Measurements from ENCODE around the gene CLEC17A. TPM values are rescaled to one million over a fixed set of nuclear protein-coding genes. Genes with fewer than 3 reads are reported as not detected.

Gene CLEC17A
- total and polyA plus RNA-seq, 12 donors: 0.12 TPM; not detected in 11

GRCh38 chr19:14542711-14543328 lies 40.1 kb upstream of the CLEC17A start:
- DNase-seq: peak in 1 of 2 donors; percentile 41
- Histone ChIP-seq H3K27ac (peak overlapping the region; percentile 14 to 72 (median 51)), H3K9me3 (no peaks in the 10 kb centered on the region), H3K27me3 (no peaks in the 10 kb centered on the region), H3K36me3 (peaks cover 0 to 12% (median 0%) of the 10 kb centered on the region in 9 donors), H3K4me1 (peaks cover 0 to 44% (median 22%) of the 10 kb centered on the region in 9 donors), H3K4me3 (no peak overlapping the region)
- 38 to 46% methylated on average over 7 of the region's 7 CpGs for WGBS, 2 donors
- intact Hi-C loops (cut with DNase I): no loop called here
- ATAC-seq: peak in 7 of 8 donors; percentile 56 to 73 (median 61)
- TF ChIP-seq, protein P1, sequence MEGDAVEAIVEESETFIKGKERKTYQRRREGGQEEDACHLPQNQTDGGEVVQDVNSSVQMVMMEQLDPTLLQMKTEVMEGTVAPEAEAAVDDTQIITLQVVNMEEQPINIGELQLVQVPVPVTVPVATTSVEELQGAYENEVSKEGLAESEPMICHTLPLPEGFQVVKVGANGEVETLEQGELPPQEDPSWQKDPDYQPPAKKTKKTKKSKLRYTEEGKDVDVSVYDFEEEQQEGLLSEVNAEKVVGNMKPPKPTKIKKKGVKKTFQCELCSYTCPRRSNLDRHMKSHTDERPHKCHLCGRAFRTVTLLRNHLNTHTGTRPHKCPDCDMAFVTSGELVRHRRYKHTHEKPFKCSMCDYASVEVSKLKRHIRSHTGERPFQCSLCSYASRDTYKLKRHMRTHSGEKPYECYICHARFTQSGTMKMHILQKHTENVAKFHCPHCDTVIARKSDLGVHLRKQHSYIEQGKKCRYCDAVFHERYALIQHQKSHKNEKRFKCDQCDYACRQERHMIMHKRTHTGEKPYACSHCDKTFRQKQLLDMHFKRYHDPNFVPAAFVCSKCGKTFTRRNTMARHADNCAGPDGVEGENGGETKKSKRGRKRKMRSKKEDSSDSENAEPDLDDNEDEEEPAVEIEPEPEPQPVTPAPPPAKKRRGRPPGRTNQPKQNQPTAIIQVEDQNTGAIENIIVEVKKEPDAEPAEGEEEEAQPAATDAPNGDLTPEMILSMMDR (IDR thresholded peaks at IDR 0.05): no peak

DNA sequence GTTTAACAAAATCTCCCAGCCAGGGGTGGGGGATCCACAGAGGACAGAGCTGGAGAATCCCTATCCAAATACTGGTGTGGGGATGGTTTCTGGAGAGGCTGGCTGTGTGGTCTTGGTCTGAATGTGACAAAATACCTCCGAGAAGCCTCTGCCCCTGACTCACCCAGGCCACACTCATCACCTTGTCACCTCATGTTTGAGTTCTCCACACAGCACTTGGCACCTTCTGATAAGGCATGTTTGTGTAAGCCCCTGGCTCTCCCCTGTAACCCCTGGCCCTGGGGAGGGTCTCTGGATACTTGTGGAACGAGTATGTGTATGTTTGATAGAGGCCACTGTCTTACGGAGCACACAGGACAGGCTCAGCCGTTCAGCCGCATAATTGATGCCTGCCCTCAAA lies 38.8 kb upstream of the CLEC17A start:
- ATAC-seq: no peak
- WGBS, 2 donors: 80% methylated on average over 5 of the region's 5 CpGs
- H3K27ac ChIP-seq: peak overlapping the region in 1 of 10 donors; percentile 0
- H3K4me3 ChIP-seq: no peak overlapping the region
- H3K9me3 ChIP-seq: no peaks in the 10 kb centered on the region
- DNase-seq: no peak
- peaks cover 0 to 20% (median 0%) of the 10 kb centered on the region in 9 donors for H3K36me3 ChIP-seq
- peaks cover 0 to 40% (median 20%) of the 10 kb centered on the region in 9 donors for H3K4me1 ChIP-seq
- no peaks in the 10 kb centered on the region for H3K27me3 ChIP-seq
- intact Hi-C loops (cut with DNase I): no loop called here
- TF ChIP-seq, protein P1 (IDR thresholded peaks at IDR 0.05): no peak

GRCh38 chr19:14544977-14545715 lies 37.7 kb upstream of the CLEC17A start:
- ATAC-seq (peak; percentile 19 to 89 (median 70)), DNase-seq (peak; percentile 53 to 79)
- peaks cover 0 to 27% (median 0%) of the 10 kb centered on the region in 9 donors for H3K36me3 ChIP-seq
- WGBS, 2 donors: 59 to 60% methylated on average over 21 of the region's 21 CpGs
- intact Hi-C loops (cut with DNase I): no loop called here
- no peaks in the 10 kb centered on the region for H3K27me3 ChIP-seq
- H3K9me3 ChIP-seq: no peaks in the 10 kb centered on the region
- no peak overlapping the region for H3K4me3 ChIP-seq
- TF ChIP-seq, protein P1 (IDR thresholded peaks at IDR 0.05): no peak
- H3K4me1 ChIP-seq: peaks cover 0 to 44% (median 20%) of the 10 kb centered on the region in 9 donors
- H3K27ac ChIP-seq: peak overlapping the region in 3 of 10 donors; percentile 4 to 37 (median 9)

DNA sequence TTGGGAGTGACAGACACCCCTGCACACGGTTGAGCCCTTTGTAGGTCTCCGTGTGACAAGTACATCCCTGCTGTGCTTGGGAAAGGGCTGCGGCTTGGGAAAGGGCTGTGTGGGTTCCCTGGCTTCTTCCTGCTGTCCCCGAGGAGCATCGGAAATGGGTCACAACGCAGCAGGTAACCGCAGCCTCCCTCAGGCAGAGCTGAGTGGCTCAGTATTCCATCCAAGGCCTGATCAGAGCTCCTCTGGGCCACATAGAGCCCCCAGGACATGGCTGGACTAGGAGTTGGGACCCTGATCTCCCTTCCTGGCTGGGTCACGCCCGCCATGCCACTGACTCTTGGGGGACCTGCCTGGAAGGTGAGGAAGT lies 37.2 kb upstream of the CLEC17A start:
- TF ChIP-seq, protein P1 (IDR thresholded peaks at IDR 0.05): no peak
- no peaks in the 10 kb centered on the region for H3K27me3 ChIP-seq
- peak in 1 of 8 donors; percentile 27 for ATAC-seq
- no peaks in the 10 kb centered on the region for H3K9me3 ChIP-seq
- intact Hi-C loops (cut with DNase I): no loop called here
- DNase-seq: no peak
- 68 to 71% methylated on average over 9 of the region's 9 CpGs for WGBS, 2 donors
- H3K27ac ChIP-seq: peak overlapping the region in 1 of 10 donors; percentile 23
- H3K4me3 ChIP-seq: no peak overlapping the region
- peaks cover 0 to 27% (median 0%) of the 10 kb centered on the region in 9 donors for H3K36me3 ChIP-seq
- peaks cover 0 to 49% (median 26%) of the 10 kb centered on the region in 9 donors for H3K4me1 ChIP-seq
